Body of pancreas (tissue), 4 donors: ENCODE measurements around the gene TUBA1A.

ENCODE experiments used
- CTCF ChIP-seq, 7 experiments: fragments of 450-650 bp in 4 of 7; fragments of 200-600 bp in 3 of 7; sonication (generic) in 3 of 7; IDR thresholded peaks; one replicate each; pipeline ENCODE4 v1.5.1; 2016 to 2019; ENCODE audit warnings: antibody characterized with exemption in 7 of 7
- POLR2A ChIP-seq, 3 donors: fragments of 450-650 bp; IDR thresholded peaks; one replicate each; pipeline ENCODE4 v1.6.1; 2016; ENCODE audit warnings: antibody characterized with exemption in 3 of 3, mild to moderate bottlenecking in 2 of 3

DNA sequence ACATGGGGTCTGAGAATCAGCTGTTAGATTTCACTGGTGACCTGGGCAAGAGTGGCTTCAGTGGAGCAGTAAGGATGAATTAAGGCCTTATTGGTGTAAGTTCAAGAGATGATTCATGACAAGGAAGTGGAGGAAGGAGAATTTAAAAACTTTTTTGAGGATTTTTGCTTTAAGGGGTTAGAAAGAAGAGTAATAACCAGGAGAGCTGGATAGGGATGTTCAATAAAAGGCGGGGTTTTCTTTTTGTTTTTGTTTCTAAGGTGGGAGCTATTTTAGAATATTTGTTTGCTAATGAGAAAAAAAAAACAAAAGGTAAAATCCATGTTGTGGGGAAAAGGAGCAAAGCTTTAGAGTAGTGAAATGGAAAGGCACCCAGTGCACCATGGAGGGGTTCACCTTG, 42.5 kb downstream of the TUBA1A start:
- TF ChIP-seq POLR2A (IDR thresholded peaks at IDR 0.05) (no peak), CTCF (IDR thresholded peaks at IDR 0.05) (no peak)
